H9 (cell line): ENCODE data around the gene PRKAG2. TPM values are rescaled to one million over a fixed set of nuclear protein-coding genes. Genes with fewer than 3 reads are reported as not detected.

Experiments used
- DNase-seq: peaks from one replicate; pipeline ENCODE4 v3.0.0-alpha.2; 2017
- H2AFZ ChIP-seq: one replicate; pipeline ENCODE4 v1.6.1; 2013; ENCODE audit warnings: mild to moderate bottlenecking, low read length, control low read depth, moderate library complexity
- H2AK5ac ChIP-seq: 2 replicates; pipeline ENCODE4 v1.6.1; 2013; ENCODE audit warnings: low read length, control low read depth, mixed read lengths; ENCODE audit not compliant: insufficient read length
- H2BK120ac ChIP-seq: one replicate; pipeline ENCODE4 v1.6.1; 2013; ENCODE audit warnings: low read depth, mild to moderate bottlenecking, low read length, control low read depth, inconsistent platforms; ENCODE audit not compliant: poor library complexity, severe bottlenecking
- H2BK12ac ChIP-seq: 2 replicates; pipeline ENCODE4 v1.6.1; 2013; ENCODE audit warnings: low read length, control low read depth, mixed read lengths, low read depth; ENCODE audit not compliant: insufficient read length
- H2BK15ac ChIP-seq: 2 replicates; pipeline ENCODE4 v1.6.1; 2013; ENCODE audit warnings: low read depth, low read length, control low read depth
- H2BK20ac ChIP-seq: one replicate; pipeline ENCODE4 v1.6.1; 2013; ENCODE audit warnings: low read depth, mild to moderate bottlenecking, low read length, control low read depth, inconsistent platforms; ENCODE audit not compliant: poor library complexity, severe bottlenecking
- H2BK5ac ChIP-seq: 2 replicates; pipeline ENCODE4 v1.6.1; 2013; ENCODE audit warnings: low read length, control low read depth, mixed read lengths; ENCODE audit not compliant: insufficient read length
- H3K14ac ChIP-seq: 2 replicates; pipeline ENCODE4 v1.6.1; 2013; ENCODE audit warnings: low read length, control low read depth; ENCODE audit not compliant: insufficient read depth
- H3K18ac ChIP-seq: 2 replicates; pipeline ENCODE4 v1.6.1; 2013; ENCODE audit warnings: low read depth, mild to moderate bottlenecking, mixed read lengths, low read length, control low read depth; ENCODE audit not compliant: insufficient read length
- H3K23ac ChIP-seq: 2 replicates; pipeline ENCODE4 v1.6.1; 2013; ENCODE audit warnings: low read length, control low read depth, mixed read lengths, low read depth; ENCODE audit not compliant: insufficient read length
- H3K23me2 ChIP-seq: 2 replicates; pipeline ENCODE4 v1.6.1; 2013; ENCODE audit warnings: low read depth, mild to moderate bottlenecking, mixed read lengths, low read length, control low read depth; ENCODE audit not compliant: insufficient read length, poor library complexity, severe bottlenecking
- H3K27ac ChIP-seq: 2 replicates; pipeline ENCODE4 v1.5.1; 2013; ENCODE audit warnings: low read length, control low read depth, mixed read lengths, low read depth; ENCODE audit not compliant: insufficient read length
- H3K27me3 ChIP-seq: 2 replicates; pipeline ENCODE4 v1.6.1; 2013; ENCODE audit warnings: low read length, control low read depth, inconsistent platforms; ENCODE audit not compliant: insufficient read depth
- H3K4ac ChIP-seq: 2 replicates; pipeline ENCODE4 v1.6.1; 2013; ENCODE audit warnings: low read depth, mild to moderate bottlenecking, control low read depth, inconsistent platforms, low read length, moderate library complexity
- H3K4me1 ChIP-seq: 2 replicates; pipeline ENCODE4 v1.6.1; 2013; ENCODE audit warnings: low read length, control low read depth, inconsistent platforms; ENCODE audit not compliant: insufficient read depth
- H3K4me2 ChIP-seq: 2 replicates; pipeline ENCODE4 v1.6.1; 2013; ENCODE audit warnings: low read length, control low read depth, mixed read lengths; ENCODE audit not compliant: insufficient read length, insufficient read depth
- H3K56ac ChIP-seq: 2 replicates; pipeline ENCODE4 v1.6.1; 2013; ENCODE audit warnings: low read depth, mild to moderate bottlenecking, mixed read lengths, low read length, control low read depth; ENCODE audit not compliant: insufficient read length
- H3K79me1 ChIP-seq: 2 replicates; pipeline ENCODE4 v1.6.1; 2013; ENCODE audit warnings: low read depth, mild to moderate bottlenecking, moderate library complexity, low read length, control low read depth, inconsistent platforms; ENCODE audit not compliant: insufficient read depth, poor library complexity, severe bottlenecking
- H3K79me2 ChIP-seq: 2 replicates; pipeline ENCODE4 v1.6.1; 2013; ENCODE audit warnings: low read length, control low read depth, inconsistent platforms; ENCODE audit not compliant: insufficient read depth
- H3K9ac ChIP-seq: 2 replicates; pipeline ENCODE4 v1.6.1; 2013; ENCODE audit warnings: low read length, control low read depth, mixed read lengths; ENCODE audit not compliant: insufficient read length; ENCODE audit errors: extremely low read depth
- H3K9me3 ChIP-seq: one replicate; pipeline ENCODE4 v1.6.1; 2013; ENCODE audit warnings: low read depth, low read length, inconsistent platforms; ENCODE audit not compliant: control insufficient read depth
- H3T11ph ChIP-seq: one replicate; pipeline ENCODE4 v1.6.1; 2013; ENCODE audit warnings: mild to moderate bottlenecking, low read length, control low read depth, inconsistent platforms
- H4K20me1 ChIP-seq: one replicate; pipeline ENCODE4 v1.6.1; 2013; ENCODE audit not compliant: control insufficient read depth, insufficient read length, insufficient read depth
- H4K5ac ChIP-seq: 2 replicates; pipeline ENCODE4 v1.6.1; 2013; ENCODE audit warnings: low read depth, mild to moderate bottlenecking, mixed read lengths, low read length, control low read depth; ENCODE audit not compliant: insufficient read length
- H4K8ac ChIP-seq: replicated peaks from 2 replicates; pipeline ENCODE4 v1.6.1; 2013; ENCODE audit warnings: low read length, control low read depth, mixed read lengths, low read depth; ENCODE audit not compliant: insufficient read length
- H4K91ac ChIP-seq: 2 replicates; pipeline ENCODE4 v1.6.1; 2013; ENCODE audit warnings: low read depth, mild to moderate bottlenecking, moderate library complexity, mixed read lengths, low read length, control low read depth; ENCODE audit not compliant: insufficient read length
- H3K27ac Mint-ChIP-seq, 3 experiments: 2 replicates in 2 of 3; 3 replicates in 1 of 3; pipeline ENCODE4 v1.8.0; 2020 to 2021; ENCODE audit warnings: mixed read lengths in 3 of 3, mild to moderate bottlenecking in 1 of 3, moderate library complexity in 1 of 3
- H3K27me3 Mint-ChIP-seq: 2 replicates; pipeline ENCODE4 v1.8.0; 2021; ENCODE audit warnings: low read depth, mild to moderate bottlenecking, moderate library complexity, mixed read lengths
- H3K36me3 Mint-ChIP-seq, 3 experiments: 2 replicates in 2 of 3; 3 replicates in 1 of 3; pipeline ENCODE4 v1.8.0; 2020 to 2021; ENCODE audit warnings: low read depth in 3 of 3, mixed read lengths in 3 of 3; ENCODE audit not compliant: insufficient read depth in 1 of 3
- H3K4me1 Mint-ChIP-seq, 2 experiments: 2 replicates each; pipeline ENCODE4 v1.8.0; 2020; ENCODE audit warnings: mixed read lengths in 2 of 2
- H3K4me3 Mint-ChIP-seq, 2 experiments: 2 replicates in 1 of 2; 3 replicates in 1 of 2; pipeline ENCODE4 v1.8.0; 2020 to 2021; ENCODE audit warnings: mild to moderate bottlenecking in 2 of 2, mixed read lengths in 2 of 2, moderate library complexity in 1 of 2
- H3K9me3 Mint-ChIP-seq, 2 experiments: 2 replicates in 1 of 2; 3 replicates in 1 of 2; pipeline ENCODE4 v1.8.0; 2020; ENCODE audit warnings: mild to moderate bottlenecking in 2 of 2, mixed read lengths in 2 of 2, moderate library complexity in 1 of 2
- CTCF ChIP-seq: fragments of 200-600 bp; sonication (generic); conservative IDR thresholded peaks from 3 replicates; pipeline ENCODE4 v1.8.0; 2021; ENCODE audit warnings: antibody characterized with exemption, mild to moderate bottlenecking
- WGBS: extraction: QIAGEN DNeasy Blood & Tissue Kit; methylation state at CpG from one replicate; pipeline ENCODE4 v1.1.7; 2013; ENCODE audit warnings: missing lambda C conversion rate, low lambda C conversion rate, mixed read lengths; ENCODE audit not compliant: insufficient read length; ENCODE audit errors: extremely low coverage; 5-methylcytosine and 5-hydroxymethylcytosine counted together
- total RNA-seq: library from RNA; stranded (reverse); gene quantifications from 2 replicates; pipeline ENCODE4 v1.2.1, GENCODE V29; 2021

Gene PRKAG2
- total RNA-seq, 1 experiment from 2014 or later: 11.8 TPM

- no peak overlapping the region for H3T11ph ChIP-seq
- H3K4me1 ChIP-seq: peaks cover 2% of the 10 kb centered on the region; the same call in 1 of the 2 replicates
- H4K91ac ChIP-seq: no peak overlapping the region
- H3K79me2 ChIP-seq: no peaks in the 10 kb centered on the region
- H2AFZ ChIP-seq: no peak overlapping the region
- no peak overlapping the region for H2BK5ac ChIP-seq
- H3K27me3 ChIP-seq: no peaks in the 10 kb centered on the region; the same call in 1 of the 2 replicates
- H3K23ac ChIP-seq: no peak overlapping the region
- H3K18ac ChIP-seq: no peak overlapping the region
- TF ChIP-seq CTCF: no peak
- H3K56ac ChIP-seq: no peak overlapping the region
- H3K27ac Mint-ChIP-seq: peak overlapping the region in 1 of 3 experiments; percentile 65; a peak in 1 of 7 replicates
- H3K9me3 ChIP-seq: no peaks in the 10 kb centered on the region
- no peak overlapping the region; the same call in 1 of the 2 replicates for H3K14ac ChIP-seq
- no peak overlapping the region for H4K8ac ChIP-seq
- no peaks in the 10 kb centered on the region for H3K9me3 Mint-ChIP-seq
- H2BK20ac ChIP-seq: no peak overlapping the region
- H3K4me2 ChIP-seq: no peak overlapping the region
- H2BK12ac ChIP-seq: no peak overlapping the region
- H3K4me3 Mint-ChIP-seq: no peak overlapping the region
- H3K27me3 Mint-ChIP-seq: peaks cover 24% of the 10 kb centered on the region
- peaks cover 7% of the 10 kb centered on the region for H3K23me2 ChIP-seq
- H3K9ac ChIP-seq: no peak overlapping the region
- H3K27ac ChIP-seq: no peak overlapping the region
- H3K36me3 Mint-ChIP-seq: no peaks in the 10 kb centered on the region
- no peaks in the 10 kb centered on the region for H4K20me1 ChIP-seq
- DNase-seq: no peak
- no peak overlapping the region for H2BK15ac ChIP-seq
- no peak overlapping the region for H2BK120ac ChIP-seq
- H3K4ac ChIP-seq: no peak overlapping the region
- H4K5ac ChIP-seq: no peak overlapping the region
- no peak overlapping the region for H2AK5ac ChIP-seq
- peaks cover 2 to 4% of the 10 kb centered on the region in 2 experiments; a peak in 2 of 4 replicates for H3K4me1 Mint-ChIP-seq
- no peaks in the 10 kb centered on the region for H3K79me1 ChIP-seq
- no CpG with 5 or more reads among the region's 19 CpGs for whole genome bisulfite sequencing
Measured at GRCh38 chr7:151786241-151786640, 90.7 kb downstream of the PRKAG2 start.
